GDM1 (cell line): Measurements from ENCODE around the gene UCKL1.

Experiments
- DNase-seq: peaks from one replicate; lab custom pipeline; 2025; lab: John Stamatoyannopoulos, UW

UCKL1 gene

DNA sequence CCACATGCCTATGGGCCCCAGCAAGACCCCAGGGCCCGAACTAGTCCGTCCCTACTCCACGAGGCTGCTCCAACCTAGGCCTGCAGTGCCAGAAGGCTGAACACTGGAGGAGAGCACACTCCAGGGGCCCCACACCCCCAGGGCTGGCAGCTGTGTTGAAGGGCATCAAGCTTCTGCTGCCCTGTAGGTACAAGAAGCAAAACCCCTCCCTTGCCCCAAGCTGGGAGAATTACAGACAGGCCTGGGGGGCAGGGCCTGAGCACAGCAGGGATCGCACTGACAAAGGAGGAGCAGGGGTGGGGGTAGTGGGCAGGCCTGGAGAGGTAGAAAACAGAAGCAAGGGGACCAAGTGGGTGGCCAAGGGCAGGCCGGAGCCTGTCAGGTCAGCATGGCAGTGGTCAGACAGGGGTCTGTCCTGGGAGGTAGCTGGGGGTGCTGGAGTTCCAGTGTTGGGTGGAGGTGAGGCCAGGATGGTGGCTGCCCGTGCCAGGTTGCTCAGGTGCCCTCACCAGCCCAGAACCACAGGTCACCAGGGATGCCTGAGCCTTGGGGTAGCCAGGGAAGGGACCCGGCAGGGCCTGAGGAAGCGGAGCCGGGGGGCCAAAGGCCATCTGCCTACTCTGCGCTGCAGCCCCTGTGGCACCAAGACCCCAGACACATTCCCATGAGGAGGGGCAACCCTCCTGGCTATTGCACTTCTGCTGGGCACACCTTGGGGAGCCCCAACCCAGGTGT, 2.9 kb upstream of the UCKL1 start:
- no peak for DNase-seq

DNA sequence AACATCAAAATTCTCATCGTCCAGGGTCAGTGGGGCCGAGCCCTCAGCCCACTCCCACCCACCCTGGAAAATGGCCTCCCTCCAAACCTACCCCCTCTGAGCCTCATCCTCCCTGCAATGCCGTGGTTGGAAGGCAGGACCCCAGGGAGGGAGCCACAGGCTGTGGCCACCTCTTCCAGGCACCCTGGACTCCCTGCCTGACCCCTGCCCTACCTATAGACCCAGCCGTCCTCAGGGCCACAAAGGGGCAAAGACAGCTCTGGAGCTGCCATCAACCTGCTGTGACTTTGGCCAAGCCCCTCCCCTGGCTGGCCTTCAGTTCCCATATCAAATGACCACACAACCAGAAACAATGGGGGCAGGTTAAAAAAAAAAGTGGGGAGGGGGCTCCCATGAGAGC, 2.3 kb upstream of the UCKL1 start:
- no peak for DNase-seq

- DNase-seq = no peak
Observed at GRCh38 chr20:63957690-63958441, 1.6 kb upstream of the UCKL1 start.

DNA sequence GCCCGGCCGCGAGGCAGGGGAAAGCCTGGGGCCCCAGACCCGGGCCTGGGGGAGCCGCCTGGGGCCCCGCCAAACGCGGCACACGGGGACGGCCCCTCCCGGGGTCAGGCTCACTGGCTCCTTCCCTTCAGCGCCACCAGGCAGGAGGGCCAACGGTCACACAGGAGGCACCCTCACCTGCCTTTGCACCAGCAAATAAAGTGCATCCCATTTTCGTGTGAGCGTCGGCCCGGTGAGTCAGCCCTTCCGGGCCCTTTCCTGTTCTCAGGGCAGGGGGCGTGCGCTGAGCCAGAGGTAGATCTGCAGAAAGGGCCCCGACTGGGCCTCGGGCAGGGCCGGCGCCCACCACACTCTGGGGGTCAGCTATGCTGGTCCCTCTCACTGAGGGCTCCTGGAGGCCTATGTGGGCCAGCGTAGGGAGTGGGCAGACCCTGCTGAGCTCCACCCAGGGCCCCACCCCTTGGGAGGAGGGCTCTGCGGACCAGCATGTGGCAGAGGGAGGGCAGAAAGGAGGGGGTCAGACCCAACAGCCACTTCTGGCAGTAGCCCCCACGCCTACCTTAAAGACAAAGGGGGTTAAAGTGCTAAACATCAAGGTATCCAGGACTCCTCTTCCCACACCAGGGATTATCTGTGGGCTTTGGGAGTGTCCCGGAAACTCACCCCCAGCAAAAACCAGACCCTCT, 931 bp upstream of the UCKL1 start:
- DNase-seq = peak; percentile 44

DNA sequence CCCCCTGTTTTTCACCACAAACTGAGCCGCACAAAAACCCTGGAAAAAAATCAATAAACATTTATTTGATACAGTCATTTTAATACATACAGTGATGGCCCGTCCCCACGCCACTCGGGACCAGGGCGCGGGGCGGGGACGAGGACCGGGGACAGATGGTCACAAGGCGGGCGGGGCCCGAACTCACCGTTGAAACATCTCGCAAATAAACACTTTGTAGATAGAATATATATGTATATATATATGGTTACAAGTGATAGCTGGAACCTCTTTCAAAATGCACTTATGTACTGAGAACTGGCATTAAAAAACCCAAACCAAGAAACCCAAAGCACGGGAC, 418 bp upstream of the UCKL1 start:
- DNase-seq = no peak

DNA sequence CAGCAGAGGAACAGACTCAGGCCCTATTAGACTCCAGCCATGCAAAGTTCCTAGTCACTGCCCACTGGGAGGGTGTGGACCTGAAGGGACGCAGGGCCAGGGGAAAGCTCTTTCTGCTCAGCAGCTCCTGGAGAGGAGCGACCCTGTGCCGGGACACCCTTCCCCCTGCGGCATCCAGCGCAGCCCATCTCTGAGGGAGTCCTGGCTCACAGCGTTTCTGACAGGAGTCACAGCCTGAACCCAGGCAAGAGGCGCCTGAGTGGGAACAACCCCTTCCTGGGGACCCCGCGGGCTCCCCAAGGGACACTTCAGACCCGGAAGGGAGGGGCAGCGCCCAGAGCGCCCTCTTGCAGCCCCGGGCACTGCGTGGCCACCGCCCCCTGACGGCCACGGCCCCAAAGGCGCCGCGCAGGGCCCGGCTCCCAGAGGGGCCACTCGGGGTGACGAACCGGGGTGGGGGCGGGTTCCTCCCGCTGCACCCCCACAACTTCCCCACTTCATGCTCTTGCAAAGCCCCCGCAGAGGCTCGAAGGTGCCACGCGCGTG, 862 bp downstream of the UCKL1 start:
- no peak for DNase-seq

- DNase-seq = no peak
Observed at GRCh38 chr20:63953764-63954429, 2.3 kb downstream of the UCKL1 start.

DNA sequence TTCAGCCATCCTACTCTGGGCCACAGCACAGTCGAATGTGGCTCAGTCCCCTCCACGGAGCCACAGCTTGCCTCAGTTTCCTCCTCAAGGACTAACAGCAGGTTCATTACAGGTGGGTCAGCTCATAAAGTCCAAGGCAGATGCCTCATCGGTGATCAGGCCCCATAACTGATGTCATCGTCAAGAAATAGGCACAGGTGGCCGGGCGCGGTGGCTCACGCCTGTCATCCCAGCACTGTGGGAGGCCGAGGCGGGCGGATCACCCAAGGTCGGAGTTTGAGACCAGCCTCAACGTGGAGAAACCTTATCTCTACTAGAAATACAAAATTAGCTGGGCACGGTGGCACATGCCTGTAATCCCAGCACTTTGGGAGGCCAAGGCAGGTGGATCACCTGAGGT, 3.4 kb downstream of the UCKL1 start:
- DNase-seq = no peak

GRCh38 chr20:63952210-63952535, 4.0 kb downstream of the UCKL1 start:
- DNase-seq = no peak

DNA sequence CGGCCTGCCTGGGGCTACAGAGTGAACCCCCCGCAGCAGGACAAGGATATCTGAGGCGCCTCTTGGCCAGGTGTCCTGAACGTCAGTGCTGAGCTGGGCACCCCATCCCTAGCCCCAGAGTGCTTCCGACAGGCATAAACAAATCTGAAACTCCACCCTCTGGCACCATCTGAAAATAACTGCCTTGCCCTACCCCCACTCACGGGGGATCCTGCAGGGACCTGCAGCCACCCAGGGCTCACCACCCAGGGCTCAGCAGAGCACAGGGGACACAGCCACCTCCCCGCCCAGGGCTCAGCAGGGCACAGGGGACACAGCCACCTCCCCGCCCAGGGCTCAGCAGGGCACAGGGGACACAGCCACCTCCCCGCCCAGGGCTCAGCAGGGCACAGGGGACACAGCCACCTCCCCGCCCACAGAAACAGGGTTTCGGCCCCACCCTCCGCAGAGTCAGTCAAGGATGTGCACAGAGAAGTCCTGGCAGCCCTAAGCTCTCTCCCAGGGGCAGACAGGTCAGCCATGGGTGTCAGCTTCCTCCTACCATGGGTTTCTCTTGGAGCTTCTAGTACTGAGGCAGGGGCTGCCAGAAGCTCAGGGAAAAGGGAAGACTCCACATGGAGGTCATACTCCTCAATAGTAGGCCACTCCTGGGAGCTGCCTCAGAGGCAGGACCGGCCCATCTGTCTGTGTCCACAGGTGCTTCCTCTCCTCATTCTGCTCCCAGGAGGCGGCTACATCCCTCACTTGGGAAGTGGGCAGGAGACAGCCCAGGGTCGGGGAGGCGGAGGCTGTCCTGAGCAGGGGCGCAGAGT, 4.6 kb downstream of the UCKL1 start:
- no peak for DNase-seq

DNA sequence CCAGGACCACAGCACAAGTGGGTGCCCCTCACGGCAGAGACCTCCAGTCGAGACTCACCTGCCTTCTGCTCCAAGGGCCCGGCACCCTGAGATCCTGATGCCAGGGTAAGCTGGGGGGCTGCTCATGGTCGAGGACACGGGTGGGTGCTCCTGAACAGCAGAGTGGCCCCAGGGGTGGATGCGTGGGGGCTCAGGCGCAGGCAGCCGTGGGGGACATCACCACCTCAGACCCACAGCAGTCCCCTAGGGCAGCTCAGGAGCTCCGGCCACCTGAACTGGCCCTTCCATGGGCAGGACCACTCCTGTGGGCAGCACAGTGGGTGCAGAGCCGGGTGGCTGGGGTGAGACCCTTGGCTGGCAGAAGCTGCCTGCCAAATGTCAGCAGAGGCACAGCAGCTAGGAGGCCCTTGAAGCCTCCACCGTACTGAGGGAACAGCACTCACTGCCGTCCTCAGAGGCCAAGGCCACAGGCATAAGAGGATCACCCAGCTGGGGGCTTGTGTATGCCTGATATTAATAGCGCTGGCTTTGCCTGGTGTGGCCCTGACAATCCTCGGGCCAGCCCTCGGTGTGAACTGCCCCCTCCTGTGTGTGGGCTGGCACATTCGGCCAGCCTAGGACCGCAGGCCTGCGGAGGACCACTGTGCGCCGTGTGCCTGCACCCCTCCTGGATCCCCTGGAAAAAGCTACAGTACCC, 5.4 kb downstream of the UCKL1 start:
- DNase-seq = no peak

DNA sequence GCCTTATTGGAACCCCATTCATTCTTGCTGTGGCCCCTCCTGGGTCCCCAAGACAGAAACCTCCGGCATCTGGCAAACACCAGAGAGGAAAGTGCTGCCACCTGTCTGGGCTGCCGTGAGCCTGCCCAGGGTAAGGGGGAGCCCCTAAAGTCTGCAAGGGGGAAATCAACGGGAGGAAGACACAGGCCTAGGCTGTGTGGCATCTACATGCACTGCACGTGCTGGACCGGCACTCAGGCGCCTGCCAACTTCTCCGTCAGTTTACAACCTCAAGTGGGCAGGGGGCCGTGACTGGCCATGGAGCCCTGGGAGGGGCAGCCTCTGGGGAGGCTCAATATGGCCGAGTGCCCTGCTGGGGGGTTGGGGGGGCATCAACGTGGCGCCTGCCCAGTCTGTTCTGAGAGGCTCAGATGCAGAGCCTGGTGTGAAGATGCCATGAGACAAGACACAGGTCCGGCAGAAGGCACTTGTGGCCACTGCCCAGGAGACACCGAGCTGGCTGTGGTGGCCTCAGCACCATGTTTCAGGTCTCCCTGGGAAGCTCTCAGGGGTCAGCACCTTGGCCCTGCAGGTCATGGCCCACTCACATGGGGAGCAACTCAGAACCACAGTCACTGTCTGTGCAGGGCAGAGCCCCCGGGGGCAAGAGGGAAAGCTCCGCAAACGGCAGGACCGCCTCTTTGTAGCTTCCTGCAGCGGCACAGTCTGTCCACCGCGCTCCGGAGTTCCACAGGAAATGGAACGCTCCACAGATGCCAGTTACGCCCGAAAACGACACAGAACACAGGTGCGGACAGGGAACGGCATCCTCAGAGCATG, 8.4 kb downstream of the UCKL1 start:
- no peak for DNase-seq

- DNase-seq = no peak
Observed at GRCh38 chr20:63946986-63947637, 9.1 kb downstream of the UCKL1 start.

DNA sequence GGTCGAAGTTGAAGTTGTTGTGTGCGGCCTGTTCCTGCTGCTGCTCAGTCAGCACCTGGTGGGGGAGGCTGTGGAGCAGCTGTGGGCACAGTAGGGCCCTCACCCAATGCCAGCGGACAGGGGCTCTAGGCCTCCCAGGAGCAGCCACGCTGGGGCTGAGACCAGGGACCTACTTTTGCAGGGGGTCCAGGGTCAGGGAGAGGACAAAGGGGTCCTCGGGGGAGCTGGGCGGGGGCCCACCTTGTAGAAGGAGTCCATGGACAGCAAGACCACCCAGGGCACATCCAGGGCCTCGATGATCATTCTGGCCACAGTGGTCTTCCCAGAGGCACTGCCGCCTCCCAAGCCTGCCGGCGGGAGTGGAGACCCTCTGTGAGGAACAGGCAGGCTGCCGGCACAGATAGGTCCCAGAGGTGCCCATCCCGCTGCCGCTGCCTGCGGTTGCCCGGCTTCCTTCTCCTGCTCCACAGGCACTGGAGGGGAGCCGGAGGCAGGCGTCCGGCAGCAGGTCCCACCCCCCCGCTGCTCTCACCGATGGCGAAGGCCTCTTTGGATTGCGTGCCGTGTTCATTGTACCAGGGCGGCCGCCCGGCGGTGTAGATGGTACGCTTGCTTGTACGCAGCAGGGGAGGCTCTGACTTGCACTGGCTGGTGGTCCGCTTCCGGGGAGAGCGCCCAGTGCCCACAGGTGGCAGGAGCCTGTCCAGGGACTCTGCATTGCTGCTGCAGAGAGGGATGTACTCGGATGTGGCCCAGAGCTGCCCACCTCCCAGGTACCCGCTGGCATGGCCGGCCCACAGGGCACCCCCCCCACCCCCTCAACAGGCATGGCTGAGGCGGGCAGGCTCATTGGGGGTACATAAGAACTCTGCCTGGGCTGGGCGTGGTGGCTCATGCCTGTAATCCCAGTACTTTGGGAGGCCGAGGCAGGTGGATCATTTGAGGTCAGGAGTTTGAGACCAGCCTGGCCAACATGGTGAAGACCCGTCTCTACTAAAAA, 10.0 kb downstream of the UCKL1 start:
- no peak for DNase-seq

- DNase-seq = no peak
Observed at GRCh38 chr20:63945031-63945658, 11.1 kb downstream of the UCKL1 start.

DNA sequence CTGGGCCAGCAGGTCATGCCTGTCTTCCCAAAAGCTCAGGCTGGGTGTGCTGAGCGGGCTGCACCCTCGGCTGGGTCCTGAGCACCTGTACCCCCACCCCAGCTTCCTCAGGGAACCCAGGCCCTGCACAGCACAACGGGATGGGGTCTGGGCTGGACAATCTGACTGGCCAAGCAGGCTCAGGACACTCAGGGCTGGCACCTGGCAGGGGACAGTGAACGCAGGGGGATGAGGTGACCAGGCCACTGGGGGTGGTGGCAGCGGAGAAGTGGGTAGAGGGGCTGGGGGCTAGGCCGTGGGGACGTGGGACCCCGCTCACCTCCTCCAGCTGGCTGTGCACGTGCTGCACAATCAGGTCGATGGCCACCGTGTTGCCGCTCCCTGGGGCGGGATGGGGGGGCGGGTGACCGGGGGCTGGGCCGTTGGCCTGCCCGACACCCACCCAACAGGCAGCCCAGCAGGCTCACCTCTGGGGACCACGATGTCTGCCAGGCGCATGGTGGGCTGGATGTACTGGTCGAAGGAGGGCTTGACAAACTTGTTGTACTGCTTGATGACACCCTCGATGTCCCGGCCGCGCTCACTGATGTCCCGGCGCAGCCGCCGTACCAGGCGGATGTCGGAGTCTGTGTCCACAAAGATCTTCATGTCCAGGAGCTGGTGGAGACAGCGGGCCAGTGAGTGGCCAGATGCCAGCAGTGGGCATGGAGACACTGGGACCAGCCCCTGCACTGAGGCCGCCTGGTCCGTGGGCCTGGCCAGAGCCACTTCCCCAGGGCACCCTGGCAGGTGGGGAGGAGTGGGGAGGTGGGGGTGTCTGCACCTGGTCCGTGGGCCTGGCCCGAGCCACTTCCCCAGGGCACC, 11.9 kb downstream of the UCKL1 start:
- DNase-seq = no peak

- no peak for DNase-seq
Observed at GRCh38 chr20:63943808-63944077, 12.5 kb downstream of the UCKL1 start.
